Measurements from ENCODE around the gene ATP2B2. TPM values are rescaled to one million over a fixed set of nuclear protein-coding genes. Genes with fewer than 3 reads are reported as not detected.

Gene ATP2B2
- total RNA-seq, 1 experiment from 2014 or later: 0.22 TPM

GRCh38 chr3:10404876-10405275, 100.5 kb downstream of the ATP2B2 start:
- Histone ChIP-seq H3K27me3 (ENCODE audit: low read length) (no peaks in the 10 kb centered on the region), H3K9me3 (ENCODE audit: low read length) (no peaks in the 10 kb centered on the region), H3K4me3 (ENCODE audit: low read length) (no peak overlapping the region), H3K27ac (ENCODE audit: low read length) (no peak overlapping the region), H4K20me1 (ENCODE audit: insufficient read depth, low read depth, low read length) (no peaks in the 10 kb centered on the region; the same call in 1 of the 2 replicates), H3K4me2 (ENCODE audit: low read depth, low read length, poor library complexity, severe bottlenecking) (no peak overlapping the region), H3K4me1 (ENCODE audit: low read length) (no peaks in the 10 kb centered on the region), H3K79me2 (ENCODE audit: low read length) (no peaks in the 10 kb centered on the region), H2AFZ (ENCODE audit: low read length) (no peak overlapping the region), H3K9me2 (replicated peaks; ENCODE audit: insufficient read depth, low read length) (no peaks in the 10 kb centered on the region), H3K9ac (ENCODE audit: low read length) (no peak overlapping the region), H3K36me3 (ENCODE audit: insufficient read depth, low read length) (no peaks in the 10 kb centered on the region)
- no peak for DNase-seq

GRCh38 chr3:10404377-10404776, 101.0 kb downstream of the ATP2B2 start:
- DNase-seq: no peak
- Histone ChIP-seq H4K20me1 (ENCODE audit: insufficient read depth, low read depth, low read length) (no peaks in the 10 kb centered on the region; the same call in 1 of the 2 replicates), H2AFZ (ENCODE audit: low read length) (no peak overlapping the region), H3K27me3 (ENCODE audit: low read length) (no peaks in the 10 kb centered on the region), H3K9me2 (replicated peaks; ENCODE audit: insufficient read depth, low read length) (no peaks in the 10 kb centered on the region), H3K4me2 (ENCODE audit: low read depth, low read length, poor library complexity, severe bottlenecking) (no peak overlapping the region), H3K79me2 (ENCODE audit: low read length) (no peaks in the 10 kb centered on the region), H3K27ac (ENCODE audit: low read length) (no peak overlapping the region), H3K4me1 (ENCODE audit: low read length) (no peaks in the 10 kb centered on the region), H3K4me3 (ENCODE audit: low read length) (no peak overlapping the region), H3K9ac (ENCODE audit: low read length) (no peak overlapping the region), H3K9me3 (ENCODE audit: low read length) (no peaks in the 10 kb centered on the region), H3K36me3 (ENCODE audit: insufficient read depth, low read length) (no peaks in the 10 kb centered on the region)

GRCh38 chr3:10401990-10402761, 103.2 kb downstream of the ATP2B2 start:
- no peaks in the 10 kb centered on the region for H3K9me3 ChIP-seq (ENCODE audit: low read length)
- no peaks in the 10 kb centered on the region for H4K20me1 ChIP-seq (ENCODE audit: insufficient read depth, low read depth, low read length)
- H3K4me1 ChIP-seq (ENCODE audit: low read length): no peaks in the 10 kb centered on the region
- no peak overlapping the region for H3K9ac ChIP-seq (ENCODE audit: low read length)
- no peak overlapping the region for H2AFZ ChIP-seq (ENCODE audit: low read length)
- H3K27me3 ChIP-seq (ENCODE audit: low read length): no peaks in the 10 kb centered on the region
- no peaks in the 10 kb centered on the region for H3K79me2 ChIP-seq (ENCODE audit: low read length)
- no peak for DNase-seq
- no peak overlapping the region for H3K27ac ChIP-seq (ENCODE audit: low read length)
- H3K36me3 ChIP-seq (ENCODE audit: insufficient read depth, low read length): no peaks in the 10 kb centered on the region
- H3K4me2 ChIP-seq (ENCODE audit: low read depth, low read length, poor library complexity, severe bottlenecking): no peak overlapping the region
- H3K4me3 ChIP-seq (ENCODE audit: low read length): no peak overlapping the region
- H3K9me2 ChIP-seq (replicated peaks; ENCODE audit: insufficient read depth, low read length): no peaks in the 10 kb centered on the region

- Histone ChIP-seq H3K79me2 (ENCODE audit: low read length) (no peaks in the 10 kb centered on the region), H3K9me2 (replicated peaks; ENCODE audit: insufficient read depth, low read length) (no peaks in the 10 kb centered on the region), H3K27ac (ENCODE audit: low read length) (no peak overlapping the region), H3K4me3 (ENCODE audit: low read length) (no peak overlapping the region), H3K4me2 (ENCODE audit: low read depth, low read length, poor library complexity, severe bottlenecking) (no peak overlapping the region), H3K36me3 (ENCODE audit: insufficient read depth, low read length) (no peaks in the 10 kb centered on the region), H3K9ac (ENCODE audit: low read length) (no peak overlapping the region), H3K9me3 (ENCODE audit: low read length) (no peaks in the 10 kb centered on the region), H3K27me3 (ENCODE audit: low read length) (no peaks in the 10 kb centered on the region), H4K20me1 (ENCODE audit: insufficient read depth, low read depth, low read length) (no peaks in the 10 kb centered on the region), H2AFZ (ENCODE audit: low read length) (no peak overlapping the region), H3K4me1 (ENCODE audit: low read length) (peaks cover 6% of the 10 kb centered on the region)
- DNase-seq: no peak
Observed at GRCh38 chr3:10400749-10401495, 104.5 kb downstream of the ATP2B2 start.

- no peak for DNase-seq
- no peak overlapping the region for H3K4me2 ChIP-seq (ENCODE audit: low read depth, low read length, poor library complexity, severe bottlenecking)
- no peaks in the 10 kb centered on the region for H3K27me3 ChIP-seq (ENCODE audit: low read length)
- no peaks in the 10 kb centered on the region for H3K9me3 ChIP-seq (ENCODE audit: low read length)
- no peaks in the 10 kb centered on the region for H3K36me3 ChIP-seq (ENCODE audit: insufficient read depth, low read length)
- no peak overlapping the region for H3K9ac ChIP-seq (ENCODE audit: low read length)
- no peaks in the 10 kb centered on the region for H3K9me2 ChIP-seq (replicated peaks; ENCODE audit: insufficient read depth, low read length)
- H3K79me2 ChIP-seq (ENCODE audit: low read length): no peaks in the 10 kb centered on the region
- H4K20me1 ChIP-seq (ENCODE audit: insufficient read depth, low read depth, low read length): no peaks in the 10 kb centered on the region
- no peak overlapping the region for H3K4me3 ChIP-seq (ENCODE audit: low read length)
- H2AFZ ChIP-seq (ENCODE audit: low read length): no peak overlapping the region
- H3K27ac ChIP-seq (ENCODE audit: low read length): no peak overlapping the region
- peaks cover 14% of the 10 kb centered on the region for H3K4me1 ChIP-seq (ENCODE audit: low read length)
Observed at GRCh38 chr3:10400050-10400748, 105.2 kb downstream of the ATP2B2 start.

- Histone ChIP-seq H3K27me3 (ENCODE audit: low read length) (no peaks in the 10 kb centered on the region), H4K20me1 (ENCODE audit: insufficient read depth, low read depth, low read length) (no peaks in the 10 kb centered on the region), H3K36me3 (ENCODE audit: insufficient read depth, low read length) (no peaks in the 10 kb centered on the region), H3K4me1 (ENCODE audit: low read length) (peaks cover 19% of the 10 kb centered on the region), H3K9ac (ENCODE audit: low read length) (no peak overlapping the region), H3K9me3 (ENCODE audit: low read length) (no peaks in the 10 kb centered on the region), H3K27ac (ENCODE audit: low read length) (no peak overlapping the region), H3K9me2 (replicated peaks; ENCODE audit: insufficient read depth, low read length) (no peaks in the 10 kb centered on the region), H3K4me2 (ENCODE audit: low read depth, low read length, poor library complexity, severe bottlenecking) (no peak overlapping the region), H3K4me3 (ENCODE audit: low read length) (no peak overlapping the region), H2AFZ (ENCODE audit: low read length) (no peak overlapping the region), H3K79me2 (ENCODE audit: low read length) (no peaks in the 10 kb centered on the region)
- DNase-seq: no peak
Observed at GRCh38 chr3:10399634-10400033, 105.8 kb downstream of the ATP2B2 start.

- Histone ChIP-seq H3K9me3 (ENCODE audit: low read length) (no peaks in the 10 kb centered on the region), H3K4me3 (ENCODE audit: low read length) (no peak overlapping the region), H3K9ac (ENCODE audit: low read length) (no peak overlapping the region), H3K4me2 (ENCODE audit: low read depth, low read length, poor library complexity, severe bottlenecking) (no peak overlapping the region), H3K36me3 (ENCODE audit: insufficient read depth, low read length) (no peaks in the 10 kb centered on the region), H3K27ac (ENCODE audit: low read length) (no peak overlapping the region), H3K27me3 (ENCODE audit: low read length) (no peaks in the 10 kb centered on the region), H4K20me1 (ENCODE audit: insufficient read depth, low read depth, low read length) (no peaks in the 10 kb centered on the region), H3K79me2 (ENCODE audit: low read length) (no peaks in the 10 kb centered on the region), H3K9me2 (replicated peaks; ENCODE audit: insufficient read depth, low read length) (no peaks in the 10 kb centered on the region), H3K4me1 (ENCODE audit: low read length) (peaks cover 20% of the 10 kb centered on the region), H2AFZ (ENCODE audit: low read length) (no peak overlapping the region)
- DNase-seq: no peak
Observed at GRCh38 chr3:10398341-10398740, 107.0 kb downstream of the ATP2B2 start.

GRCh38 chr3:10397879-10398278, 107.5 kb downstream of the ATP2B2 start:
- no peaks in the 10 kb centered on the region for H3K79me2 ChIP-seq (ENCODE audit: low read length)
- no peak overlapping the region for H3K9ac ChIP-seq (ENCODE audit: low read length)
- H3K27ac ChIP-seq (ENCODE audit: low read length): no peak overlapping the region
- no peaks in the 10 kb centered on the region for H3K36me3 ChIP-seq (ENCODE audit: insufficient read depth, low read length)
- no peak overlapping the region for H2AFZ ChIP-seq (ENCODE audit: low read length)
- H3K4me1 ChIP-seq (ENCODE audit: low read length): peaks cover 20% of the 10 kb centered on the region
- no peaks in the 10 kb centered on the region for H3K9me2 ChIP-seq (replicated peaks; ENCODE audit: insufficient read depth, low read length)
- no peaks in the 10 kb centered on the region for H4K20me1 ChIP-seq (ENCODE audit: insufficient read depth, low read depth, low read length)
- DNase-seq: no peak
- no peaks in the 10 kb centered on the region for H3K27me3 ChIP-seq (ENCODE audit: low read length)
- no peak overlapping the region for H3K4me2 ChIP-seq (ENCODE audit: low read depth, low read length, poor library complexity, severe bottlenecking)
- no peaks in the 10 kb centered on the region for H3K9me3 ChIP-seq (ENCODE audit: low read length)
- no peak overlapping the region for H3K4me3 ChIP-seq (ENCODE audit: low read length)

Data from Karpas-422 (cell line).